HPDE6-E6E7 (cell line): ENCODE measurements around the gene HDAC9.

Experiments used
- DNase-seq: peaks from one replicate; pipeline ENCODE4 v3.0.0; 2011; ENCODE audit warnings: missing footprints; ENCODE audit errors: extremely low spot score

HDAC9 gene

GRCh38 chr7:18494821-18495408 lies 634 bp upstream of the HDAC9 start:
- no peak for DNase-seq

GRCh38 chr7:18496341-18496700 lies 772 bp downstream of the HDAC9 start:
- no peak for DNase-seq

GRCh38 chr7:18497082-18497481 lies 1.5 kb downstream of the HDAC9 start:
- DNase-seq = no peak

GRCh38 chr7:18497800-18498199 lies 2.3 kb downstream of the HDAC9 start:
- DNase-seq = no peak

- DNase-seq = no peak
Observed at GRCh38 chr7:18498341-18498740, 2.8 kb downstream of the HDAC9 start.

GRCh38 chr7:18499407-18500177 lies 4.0 kb downstream of the HDAC9 start:
- DNase-seq = no peak

GRCh38 chr7:18503126-18503866 lies 7.7 kb downstream of the HDAC9 start:
- DNase-seq = no peak

- no peak for DNase-seq
Observed at GRCh38 chr7:18504965-18505364, 9.4 kb downstream of the HDAC9 start.

- DNase-seq = no peak
Observed at GRCh38 chr7:18505870-18506460, 10.4 kb downstream of the HDAC9 start.

- peak; percentile 71 for DNase-seq
Observed at GRCh38 chr7:18508443-18509427, 13.2 kb downstream of the HDAC9 start.

- no peak for DNase-seq
Observed at GRCh38 chr7:18509481-18509880, 13.9 kb downstream of the HDAC9 start.

- DNase-seq = no peak
Observed at GRCh38 chr7:18511351-18512140, 16.0 kb downstream of the HDAC9 start.

GRCh38 chr7:18513343-18513742 lies 17.8 kb downstream of the HDAC9 start:
- no peak for DNase-seq

GRCh38 chr7:18515067-18515466 lies 19.5 kb downstream of the HDAC9 start:
- no peak for DNase-seq

- no peak for DNase-seq
Observed at GRCh38 chr7:18517646-18518045, 22.1 kb downstream of the HDAC9 start.

GRCh38 chr7:18518555-18518954 lies 23.0 kb downstream of the HDAC9 start:
- no peak for DNase-seq

GRCh38 chr7:18520450-18521235 lies 25.1 kb downstream of the HDAC9 start:
- no peak for DNase-seq

- no peak for DNase-seq
Observed at GRCh38 chr7:18521236-18521589, 25.7 kb downstream of the HDAC9 start.

GRCh38 chr7:18521945-18522566 lies 26.5 kb downstream of the HDAC9 start:
- no peak for DNase-seq
